IPS-18a (cell line): ENCODE measurements around the gene RIC8B.

Experiments
- H3K27ac ChIP-seq: one replicate; pipeline ENCODE4 v1.5.1; 2013; ENCODE audit warnings: low read length
- H3K27me3 ChIP-seq: one replicate; pipeline ENCODE4 v1.6.1; 2013; ENCODE audit warnings: mild to moderate bottlenecking, low read length; ENCODE audit not compliant: control insufficient read depth, insufficient read depth
- H3K36me3 ChIP-seq: one replicate; pipeline ENCODE4 v1.6.1; 2013; ENCODE audit warnings: low read depth, low read length; ENCODE audit not compliant: control insufficient read depth
- H3K4me1 ChIP-seq: one replicate; pipeline ENCODE4 v1.6.1; 2013; ENCODE audit warnings: low read depth, low read length; ENCODE audit not compliant: control insufficient read depth
- H3K4me3 ChIP-seq: one replicate; pipeline ENCODE4 v1.5.1; 2013; ENCODE audit warnings: low read length
- H3K9ac ChIP-seq: one replicate; pipeline ENCODE4 v1.6.1; 2013; ENCODE audit warnings: mild to moderate bottlenecking, low read length, moderate library complexity
- H3K9me3 ChIP-seq: one replicate; pipeline ENCODE4 v1.6.1; 2013; ENCODE audit warnings: low read depth, low read length; ENCODE audit not compliant: control insufficient read depth

The RIC8B gene

GRCh38 chr12:106883426-106883825 is 108.9 kb downstream of the RIC8B start:
- H3K4me1 ChIP-seq, result no peaks in the 10 kb centered on the region
- H3K9me3 ChIP-seq, result no peaks in the 10 kb centered on the region
- no peaks in the 10 kb centered on the region for H3K27me3 ChIP-seq
- H3K36me3 ChIP-seq, result peaks cover 51% of the 10 kb centered on the region
- H3K4me3 ChIP-seq, result no peak overlapping the region
- H3K27ac ChIP-seq, result no peak overlapping the region
- no peak overlapping the region for H3K9ac ChIP-seq

GRCh38 chr12:106885026-106885425 is 110.5 kb downstream of the RIC8B start:
- Histone ChIP-seq H3K4me3 (no peak overlapping the region), H3K36me3 (peaks cover 48% of the 10 kb centered on the region), H3K27me3 (no peaks in the 10 kb centered on the region), H3K27ac (no peak overlapping the region), H3K9me3 (no peaks in the 10 kb centered on the region), H3K4me1 (no peaks in the 10 kb centered on the region), H3K9ac (no peak overlapping the region)

- Histone ChIP-seq H3K36me3 (peaks cover 45% of the 10 kb centered on the region), H3K9me3 (no peaks in the 10 kb centered on the region), H3K27ac (no peak overlapping the region), H3K4me3 (no peak overlapping the region), H3K27me3 (no peaks in the 10 kb centered on the region), H3K9ac (no peak overlapping the region), H3K4me1 (no peaks in the 10 kb centered on the region)
These were observed 111.2 kb downstream of the RIC8B start for GRCh38 chr12:106885541-106886249.

GRCh38 chr12:106886932-106887331 is 112.5 kb downstream of the RIC8B start:
- peaks cover 36% of the 10 kb centered on the region for H3K36me3 ChIP-seq

GRCh38 chr12:106888348-106888970 is 114.0 kb downstream of the RIC8B start:
- no peak overlapping the region for H3K9ac ChIP-seq
- no peaks in the 10 kb centered on the region for H3K9me3 ChIP-seq
- no peak overlapping the region for H3K4me3 ChIP-seq
- H3K27me3 ChIP-seq, result no peaks in the 10 kb centered on the region
- H3K36me3 ChIP-seq, result peaks cover 27% of the 10 kb centered on the region
- no peaks in the 10 kb centered on the region for H3K4me1 ChIP-seq
- no peak overlapping the region for H3K27ac ChIP-seq

More at GRCh38 chr12:106886932-106887331, 112.5 kb downstream of the RIC8B start:
- H3K27ac ChIP-seq, result no peak overlapping the region
- H3K4me3 ChIP-seq, result no peak overlapping the region
- no peaks in the 10 kb centered on the region for H3K9me3 ChIP-seq
- H3K27me3 ChIP-seq, result no peaks in the 10 kb centered on the region
- no peak overlapping the region for H3K9ac ChIP-seq
- no peaks in the 10 kb centered on the region for H3K4me1 ChIP-seq

GRCh38 chr12:106889326-106889725 is 114.8 kb downstream of the RIC8B start:
- Histone ChIP-seq H3K4me3 (no peak overlapping the region), H3K27me3 (no peaks in the 10 kb centered on the region), H3K9me3 (no peaks in the 10 kb centered on the region), H3K36me3 (peaks cover 25% of the 10 kb centered on the region), H3K9ac (no peak overlapping the region), H3K4me1 (no peaks in the 10 kb centered on the region), H3K27ac (no peak overlapping the region)

- no peaks in the 10 kb centered on the region for H3K9me3 ChIP-seq
- H3K9ac ChIP-seq, result no peak overlapping the region
- no peak overlapping the region for H3K4me3 ChIP-seq
- H3K27me3 ChIP-seq, result no peaks in the 10 kb centered on the region
- H3K4me1 ChIP-seq, result no peaks in the 10 kb centered on the region
- no peak overlapping the region for H3K27ac ChIP-seq
- H3K36me3 ChIP-seq, result peaks cover 23% of the 10 kb centered on the region
These were observed 115.6 kb downstream of the RIC8B start for GRCh38 chr12:106889950-106890626.

- H3K27me3 ChIP-seq, result no peaks in the 10 kb centered on the region
- H3K9ac ChIP-seq, result no peak overlapping the region
- no peak overlapping the region for H3K27ac ChIP-seq
- H3K4me1 ChIP-seq, result no peaks in the 10 kb centered on the region
- no peaks in the 10 kb centered on the region for H3K9me3 ChIP-seq
- peaks cover 9% of the 10 kb centered on the region for H3K36me3 ChIP-seq
- no peak overlapping the region for H3K4me3 ChIP-seq
These were observed 117.6 kb downstream of the RIC8B start for GRCh38 chr12:106892075-106892474.

GRCh38 chr12:106893451-106893850 is 119.0 kb downstream of the RIC8B start:
- H3K4me3 ChIP-seq, result no peak overlapping the region

GRCh38 chr12:106894774-106895173 is 120.3 kb downstream of the RIC8B start:
- Histone ChIP-seq H3K27ac (no peak overlapping the region), H3K27me3 (no peaks in the 10 kb centered on the region), H3K9me3 (no peaks in the 10 kb centered on the region), H3K4me3 (no peak overlapping the region), H3K9ac (no peak overlapping the region), H3K4me1 (peaks cover 10% of the 10 kb centered on the region), H3K36me3 (no peaks in the 10 kb centered on the region)

More at GRCh38 chr12:106893451-106893850, 119.0 kb downstream of the RIC8B start:
- Histone ChIP-seq H3K9me3 (no peaks in the 10 kb centered on the region), H3K4me1 (peaks cover 7% of the 10 kb centered on the region), H3K36me3 (peaks cover 1% of the 10 kb centered on the region), H3K27me3 (no peaks in the 10 kb centered on the region), H3K9ac (no peak overlapping the region), H3K27ac (no peak overlapping the region)

GRCh38 chr12:106896603-106897002 is 122.1 kb downstream of the RIC8B start:
- Histone ChIP-seq H3K27me3 (peaks cover 4% of the 10 kb centered on the region), H3K4me3 (no peak overlapping the region), H3K27ac (no peak overlapping the region), H3K4me1 (peaks cover 10% of the 10 kb centered on the region), H3K9ac (no peak overlapping the region), H3K36me3 (no peaks in the 10 kb centered on the region), H3K9me3 (no peaks in the 10 kb centered on the region)
